MCF 10A (cell line): ENCODE data around the gene DPP6. TPM values are rescaled to one million over a fixed set of nuclear protein-coding genes. Genes with fewer than 3 reads are reported as not detected.

Source experiments
- BruUV-seq: library from RNA; stranded (reverse); fragments of 400-500 nt; replicated peaks from 2 replicates; lab custom pipeline; 2021; lab: Mats Ljungman, UMichigan
- CTCF ChIA-PET: fragments of 300-600 bp; sonication (Branson Sonifier 250); formaldehyde crosslinking; extraction: SDS; loops from one replicate; lab custom pipeline; 2021; ENCODE audit warnings: antibody characterized with exemption, inconsistent platforms; lab: Yijun Ruan, JAX
- POLR2A ChIA-PET: fragments of 300-600, 350-650 bp; sonication (Branson Sonifier 250); formaldehyde crosslinking; extraction: SDS; loops from one replicate; lab custom pipeline; 2020; ENCODE audit warnings: antibody characterized with exemption, inconsistent platforms; lab: Yijun Ruan, JAX
- DNase-seq: peaks from one replicate; pipeline ENCODE4 v3.0.0-alpha.2; 2018; ENCODE audit not compliant: unreplicated experiment
- H3K27ac Mint-ChIP-seq: one replicate; pipeline ENCODE4 v1.8.0; 2022; ENCODE audit warnings: mild to moderate bottlenecking, low read depth, mixed read lengths; ENCODE audit not compliant: unreplicated experiment
- H3K27me3 Mint-ChIP-seq: one replicate; pipeline ENCODE4 v1.8.0; 2022; ENCODE audit warnings: mixed read lengths; ENCODE audit not compliant: insufficient read depth, unreplicated experiment
- H3K36me3 Mint-ChIP-seq: one replicate; pipeline ENCODE4 v1.8.0; 2022; ENCODE audit warnings: mild to moderate bottlenecking, moderate library complexity, mixed read lengths; ENCODE audit not compliant: insufficient read depth, unreplicated experiment
- H3K4me1 Mint-ChIP-seq: one replicate; pipeline ENCODE4 v1.8.0; 2022; ENCODE audit warnings: mixed read lengths; ENCODE audit not compliant: insufficient read depth, unreplicated experiment
- H3K4me3 Mint-ChIP-seq: one replicate; pipeline ENCODE4 v1.8.0; 2022; ENCODE audit warnings: mild to moderate bottlenecking, moderate library complexity, mixed read lengths; ENCODE audit not compliant: unreplicated experiment
- H3K9me3 Mint-ChIP-seq: one replicate; pipeline ENCODE4 v1.8.0; 2022; ENCODE audit warnings: mixed read lengths; ENCODE audit not compliant: unreplicated experiment
- CTCF ChIP-seq: fragments of 200-600 bp; IDR thresholded peaks from one replicate; pipeline ENCODE4 v1.8.0; 2022; ENCODE audit warnings: antibody characterized with exemption, mild to moderate bottlenecking; ENCODE audit not compliant: unreplicated experiment
- intact Hi-C: fragments of 100-400 bp; cut with micrococcal nuclease; formaldehyde crosslinking; loops from 2 replicates; pipeline ENCODE4 v1.14.1; 2022
- total RNA-seq: library from RNA; stranded (reverse); gene quantifications from 2 replicates; pipeline ENCODE4 v1.2.3, GENCODE V29; 2022

Gene DPP6
- total RNA-seq, 1 experiment from 2014 or later: not detected

DNA sequence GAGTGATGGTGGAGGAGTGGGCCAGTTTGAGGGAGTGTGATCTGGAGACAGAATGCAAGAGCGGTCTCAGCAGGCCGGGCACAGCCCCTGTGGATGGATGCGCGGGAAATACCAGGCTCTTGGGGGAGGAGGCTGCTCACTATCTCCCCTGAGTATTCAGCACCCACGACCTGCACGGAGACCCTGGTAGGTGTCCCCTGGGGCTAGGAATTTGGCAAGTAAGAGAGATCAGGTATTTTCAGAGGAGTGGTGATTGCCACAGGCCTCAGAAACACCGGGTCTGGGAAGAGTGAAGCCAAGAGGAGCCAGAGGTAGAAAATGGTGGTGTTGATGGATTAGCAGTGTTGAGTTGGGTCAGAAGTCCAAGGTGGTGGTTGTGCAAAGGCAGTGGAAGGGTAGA lies 524.4 kb downstream of the DPP6 start:
- H3K4me1 Mint-ChIP-seq: no peaks in the 10 kb centered on the region
- BruUV-seq: no TSS peak
- intact Hi-C loops: no loop called here
- ChIA-PET CTCF (no interaction called here), POLR2A (no interaction called here)
- H3K36me3 Mint-ChIP-seq: no peaks in the 10 kb centered on the region
- no peak for TF ChIP-seq CTCF
- H3K4me3 Mint-ChIP-seq: no peak overlapping the region
- H3K27ac Mint-ChIP-seq: no peak overlapping the region
- no peak for DNase-seq
- H3K9me3 Mint-ChIP-seq: peaks cover 21% of the 10 kb centered on the region
- no peaks in the 10 kb centered on the region for H3K27me3 Mint-ChIP-seq

DNA sequence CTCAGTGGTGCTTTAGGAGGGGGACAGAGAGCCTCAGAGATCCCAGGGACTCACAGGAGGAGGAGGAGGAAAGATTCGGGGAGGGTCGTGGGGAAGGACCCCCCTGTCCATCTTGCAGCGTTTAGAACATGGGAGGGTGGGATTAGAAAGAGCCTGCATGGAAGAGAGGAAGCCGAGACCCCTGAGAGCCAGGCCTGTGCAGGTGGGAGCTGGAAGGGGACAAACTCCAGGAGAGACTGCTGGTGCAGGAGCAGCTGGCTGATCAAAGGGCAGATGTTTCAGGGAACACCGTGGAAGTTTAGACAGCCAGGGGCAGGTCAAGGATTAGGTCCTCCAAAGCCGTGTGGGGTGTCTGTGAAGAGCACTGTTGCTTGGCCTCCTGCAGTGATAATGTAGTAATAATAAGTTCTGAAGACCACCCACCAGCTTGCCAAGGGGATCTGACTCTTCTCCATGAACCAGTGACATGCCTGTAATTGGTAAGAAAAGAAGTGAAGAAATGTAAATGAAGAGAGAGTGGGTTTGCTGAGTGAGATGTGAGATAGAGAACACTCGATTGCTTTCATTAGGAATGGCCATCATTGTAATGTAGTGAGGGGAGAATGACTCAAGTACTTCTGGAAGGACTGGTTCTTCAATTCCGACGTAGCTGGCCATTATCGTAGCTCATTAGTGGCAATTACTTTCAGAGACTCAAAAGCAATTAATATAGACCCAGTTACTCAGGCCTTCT lies 525.1 kb downstream of the DPP6 start:
- CTCF ChIA-PET: interaction anchor here (0.6 to 0.8 kb wide), 2 partner anchors 9 to 16 kb away, joined by 3 read pairs; no protein-coding TSS in a partner anchor
- Mint-ChIP-seq H3K27ac (no peak overlapping the region), H3K4me3 (no peak overlapping the region), H3K27me3 (no peaks in the 10 kb centered on the region), H3K36me3 (peaks cover under 1% of the 10 kb centered on the region), H3K9me3 (peaks cover 24% of the 10 kb centered on the region), H3K4me1 (no peaks in the 10 kb centered on the region)
- TF ChIP-seq CTCF: no peak
- DNase-seq: no peak
- intact Hi-C loops: no loop called here
- no TSS peak for BruUV-seq
- POLR2A ChIA-PET: interaction anchor here (0.6 kb wide), 1 partner anchor 96 kb away, joined by 4 read pairs; no protein-coding TSS in a partner anchor

DNA sequence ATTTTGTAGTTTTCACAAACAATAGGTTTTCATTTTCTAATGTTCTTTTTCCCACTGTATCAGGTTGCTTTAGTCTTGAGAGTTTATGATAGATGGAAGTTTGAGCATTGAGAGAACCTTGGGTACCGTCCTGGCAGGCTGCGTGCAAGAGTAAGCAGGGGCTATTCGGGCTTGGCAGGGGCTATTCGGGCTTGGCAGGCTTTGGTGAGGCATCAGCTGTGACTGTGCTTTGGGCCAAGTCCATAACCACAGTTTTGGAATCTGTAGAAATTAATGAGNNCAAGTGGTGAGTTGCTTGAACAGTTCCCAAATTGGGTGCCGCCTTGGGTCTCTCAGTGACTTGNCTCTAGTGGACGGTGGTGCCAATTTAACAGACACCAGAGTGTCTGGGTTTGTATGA lies 526.1 kb downstream of the DPP6 start:
- intact Hi-C loops: no loop called here
- peaks cover 6% of the 10 kb centered on the region for H3K36me3 Mint-ChIP-seq
- no peaks in the 10 kb centered on the region for H3K4me1 Mint-ChIP-seq
- BruUV-seq: no TSS peak
- H3K27ac Mint-ChIP-seq: no peak overlapping the region
- ChIA-PET POLR2A (no interaction called here), CTCF (no interaction called here)
- DNase-seq: no peak
- peaks cover 34% of the 10 kb centered on the region for H3K9me3 Mint-ChIP-seq
- H3K27me3 Mint-ChIP-seq: no peaks in the 10 kb centered on the region
- no peak overlapping the region for H3K4me3 Mint-ChIP-seq
- TF ChIP-seq CTCF: no peak

DNA sequence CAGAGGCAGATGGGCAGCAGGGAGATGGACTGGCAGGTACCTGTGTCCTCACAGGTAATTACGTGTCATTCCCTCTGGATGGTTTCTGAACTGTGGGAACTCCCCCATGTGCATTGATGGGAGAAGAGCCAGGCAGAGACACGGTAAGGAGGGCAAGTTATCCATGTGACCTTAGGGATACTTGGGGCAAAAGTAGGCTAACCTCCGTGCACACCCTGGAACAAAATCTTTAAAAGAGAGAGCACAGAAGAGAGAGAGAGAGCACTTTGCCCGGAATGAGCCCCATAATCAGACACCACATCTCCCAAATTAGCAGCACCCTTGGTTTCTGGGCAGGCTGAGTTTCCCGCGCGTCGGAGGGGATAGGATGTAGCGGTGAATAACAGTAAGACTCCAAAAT lies 527.5 kb downstream of the DPP6 start:
- no peaks in the 10 kb centered on the region for H3K27me3 Mint-ChIP-seq
- no peak for DNase-seq
- peaks cover 6% of the 10 kb centered on the region for H3K36me3 Mint-ChIP-seq
- H3K4me3 Mint-ChIP-seq: no peak overlapping the region
- peaks cover 45% of the 10 kb centered on the region for H3K9me3 Mint-ChIP-seq
- H3K27ac Mint-ChIP-seq: no peak overlapping the region
- no TSS peak for BruUV-seq
- H3K4me1 Mint-ChIP-seq: no peaks in the 10 kb centered on the region
- TF ChIP-seq CTCF: no peak
- intact Hi-C loops: no loop called here
- POLR2A ChIA-PET: no interaction called here
- CTCF ChIA-PET: no interaction called here
